PFSK-1 (cell line): ENCODE measurements around the gene SDCCAG8.

Experiments
- FOXP2 ChIP-seq: optimal IDR thresholded peaks from 2 replicates; pipeline ENCODE3; 2011; ENCODE audit warnings: borderline replicate concordance, control low read depth, inconsistent platforms; ENCODE audit not compliant: insufficient read depth; ENCODE audit errors: extremely low read length, extremely low read depth
- POLR2AphosphoS5 ChIP-seq: IDR thresholded peaks from 2 replicates; pipeline ENCODE4 v1.6.1; 2012; ENCODE audit warnings: low read depth, mild to moderate bottlenecking, control low read depth, low read length, moderate library complexity
- SIN3A ChIP-seq: IDR thresholded peaks from 2 replicates; pipeline ENCODE4 v1.6.1; 2012; ENCODE audit warnings: mild to moderate bottlenecking, low read length, moderate library complexity, borderline replicate concordance; ENCODE audit not compliant: insufficient read depth
- TAF1 ChIP-seq: IDR thresholded peaks from 2 replicates; pipeline ENCODE4 v1.6.1; 2012; ENCODE audit warnings: low read length, control low read depth, borderline replicate concordance; ENCODE audit not compliant: insufficient read depth
- TF ChIP-seq, protein P1 (sequence below), 2 experiments: IDR thresholded peaks; 2 replicates each; pipeline versions ENCODE4 v1.6.1 to v1.8.0; 2011 to 2012; ENCODE audit warnings: low read depth in 2 of 2, low read length in 2 of 2, control low read depth in 1 of 2, inconsistent platforms in 1 of 2, mild to moderate bottlenecking in 1 of 2, moderate library complexity in 1 of 2; ENCODE audit not compliant: insufficient read depth in 1 of 2

SDCCAG8 gene

DNA sequence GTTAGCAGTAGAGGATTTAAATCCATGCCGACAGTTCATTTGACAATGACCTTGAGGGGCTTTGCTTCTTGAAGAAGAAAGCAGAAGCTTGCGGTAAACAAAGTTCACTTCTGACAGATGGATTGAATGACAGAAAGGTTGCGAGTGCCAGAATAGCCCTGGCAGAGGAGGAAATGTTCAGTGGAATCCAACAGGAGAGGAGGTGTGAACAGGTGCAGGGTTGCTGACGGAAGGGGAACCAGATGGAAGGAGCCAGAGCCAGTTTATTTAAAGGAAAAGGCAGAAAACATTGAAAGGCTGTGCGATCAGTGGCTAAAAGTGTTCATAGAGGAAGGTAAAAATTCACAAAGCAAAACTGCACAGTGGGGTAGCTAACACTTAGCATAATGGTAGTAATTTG lies 141.0 kb downstream of the SDCCAG8 start:
- no peak for TF ChIP-seq POLR2AphosphoS5
- TF ChIP-seq, protein P1, sequence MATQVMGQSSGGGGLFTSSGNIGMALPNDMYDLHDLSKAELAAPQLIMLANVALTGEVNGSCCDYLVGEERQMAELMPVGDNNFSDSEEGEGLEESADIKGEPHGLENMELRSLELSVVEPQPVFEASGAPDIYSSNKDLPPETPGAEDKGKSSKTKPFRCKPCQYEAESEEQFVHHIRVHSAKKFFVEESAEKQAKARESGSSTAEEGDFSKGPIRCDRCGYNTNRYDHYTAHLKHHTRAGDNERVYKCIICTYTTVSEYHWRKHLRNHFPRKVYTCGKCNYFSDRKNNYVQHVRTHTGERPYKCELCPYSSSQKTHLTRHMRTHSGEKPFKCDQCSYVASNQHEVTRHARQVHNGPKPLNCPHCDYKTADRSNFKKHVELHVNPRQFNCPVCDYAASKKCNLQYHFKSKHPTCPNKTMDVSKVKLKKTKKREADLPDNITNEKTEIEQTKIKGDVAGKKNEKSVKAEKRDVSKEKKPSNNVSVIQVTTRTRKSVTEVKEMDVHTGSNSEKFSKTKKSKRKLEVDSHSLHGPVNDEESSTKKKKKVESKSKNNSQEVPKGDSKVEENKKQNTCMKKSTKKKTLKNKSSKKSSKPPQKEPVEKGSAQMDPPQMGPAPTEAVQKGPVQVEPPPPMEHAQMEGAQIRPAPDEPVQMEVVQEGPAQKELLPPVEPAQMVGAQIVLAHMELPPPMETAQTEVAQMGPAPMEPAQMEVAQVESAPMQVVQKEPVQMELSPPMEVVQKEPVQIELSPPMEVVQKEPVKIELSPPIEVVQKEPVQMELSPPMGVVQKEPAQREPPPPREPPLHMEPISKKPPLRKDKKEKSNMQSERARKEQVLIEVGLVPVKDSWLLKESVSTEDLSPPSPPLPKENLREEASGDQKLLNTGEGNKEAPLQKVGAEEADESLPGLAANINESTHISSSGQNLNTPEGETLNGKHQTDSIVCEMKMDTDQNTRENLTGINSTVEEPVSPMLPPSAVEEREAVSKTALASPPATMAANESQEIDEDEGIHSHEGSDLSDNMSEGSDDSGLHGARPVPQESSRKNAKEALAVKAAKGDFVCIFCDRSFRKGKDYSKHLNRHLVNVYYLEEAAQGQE (IDR thresholded peaks at IDR 0.05; ENCODE audit: insufficient read depth in 1 of 2, low read depth in 2 of 2, low read length in 2 of 2): no peak
- no peak for TF ChIP-seq TAF1
- TF ChIP-seq SIN3A: no peak
- no peak for TF ChIP-seq FOXP2

GRCh38 chr1:243397613-243398321 lies 141.9 kb downstream of the SDCCAG8 start:
- TF ChIP-seq POLR2AphosphoS5 (no peak), TAF1 (no peak), SIN3A (no peak), FOXP2 (no peak)
- TF ChIP-seq, protein P1 (IDR thresholded peaks at IDR 0.05; ENCODE audit: insufficient read depth in 1 of 2, low read depth in 2 of 2, low read length in 2 of 2): no peak

- no peak for TF ChIP-seq FOXP2
- TF ChIP-seq, protein P1 (IDR thresholded peaks at IDR 0.05; ENCODE audit: insufficient read depth in 1 of 2, low read depth in 2 of 2, low read length in 2 of 2): no peak
These were observed 143.8 kb downstream of the SDCCAG8 start for GRCh38 chr1:243399561-243400155.

GRCh38 chr1:243402868-243403267 lies 147.0 kb downstream of the SDCCAG8 start:
- TF ChIP-seq POLR2AphosphoS5 (no peak), FOXP2 (no peak), TAF1 (no peak), SIN3A (no peak)
- TF ChIP-seq, protein P1 (IDR thresholded peaks at IDR 0.05; ENCODE audit: insufficient read depth in 1 of 2, low read depth in 2 of 2, low read length in 2 of 2): no peak
